22Rv1 (cell line): ENCODE data around the gene MAML3.

Experiments used
- ZFX ChIP-seq: fragments of 450-650 bp; IDR thresholded peaks from 2 replicates; pipeline ENCODE4 v1.6.1; 2017; ENCODE audit warnings: antibody characterized with exemption, borderline replicate concordance
- TF ChIP-seq, protein P1 (sequence below): fragments of 450-650 bp; IDR thresholded peaks from 2 replicates; pipeline ENCODE4 v1.5.1; 2017; ENCODE audit warnings: mild to moderate bottlenecking

- no peak for TF ChIP-seq ZFX
- TF ChIP-seq, protein P1, sequence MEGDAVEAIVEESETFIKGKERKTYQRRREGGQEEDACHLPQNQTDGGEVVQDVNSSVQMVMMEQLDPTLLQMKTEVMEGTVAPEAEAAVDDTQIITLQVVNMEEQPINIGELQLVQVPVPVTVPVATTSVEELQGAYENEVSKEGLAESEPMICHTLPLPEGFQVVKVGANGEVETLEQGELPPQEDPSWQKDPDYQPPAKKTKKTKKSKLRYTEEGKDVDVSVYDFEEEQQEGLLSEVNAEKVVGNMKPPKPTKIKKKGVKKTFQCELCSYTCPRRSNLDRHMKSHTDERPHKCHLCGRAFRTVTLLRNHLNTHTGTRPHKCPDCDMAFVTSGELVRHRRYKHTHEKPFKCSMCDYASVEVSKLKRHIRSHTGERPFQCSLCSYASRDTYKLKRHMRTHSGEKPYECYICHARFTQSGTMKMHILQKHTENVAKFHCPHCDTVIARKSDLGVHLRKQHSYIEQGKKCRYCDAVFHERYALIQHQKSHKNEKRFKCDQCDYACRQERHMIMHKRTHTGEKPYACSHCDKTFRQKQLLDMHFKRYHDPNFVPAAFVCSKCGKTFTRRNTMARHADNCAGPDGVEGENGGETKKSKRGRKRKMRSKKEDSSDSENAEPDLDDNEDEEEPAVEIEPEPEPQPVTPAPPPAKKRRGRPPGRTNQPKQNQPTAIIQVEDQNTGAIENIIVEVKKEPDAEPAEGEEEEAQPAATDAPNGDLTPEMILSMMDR = no peak
Measured at GRCh38 chr4:140137671-140138070, 16.3 kb downstream of the MAML3 start.
